Retinal pigment epithelial cell (primary cell): Measurements from ENCODE around the gene DPP3.

ENCODE experiments used
- DNase-seq: peaks from one replicate; pipeline ENCODE4 v3.0.0-alpha.2; 2010; ENCODE audit warnings: low read depth
- H3K4me3 ChIP-seq: 2 replicates; pipeline ENCODE4 v1.5.1; 2011; ENCODE audit warnings: mild to moderate bottlenecking, low read length, control low read depth, moderate library complexity
- TF ChIP-seq, protein P1 (sequence below): conservative IDR thresholded peaks from 2 replicates; pipeline ENCODE4 v1.5.1; 2011; ENCODE audit warnings: low read depth, low read length, control low read depth, inconsistent platforms

The DPP3 gene

DNA sequence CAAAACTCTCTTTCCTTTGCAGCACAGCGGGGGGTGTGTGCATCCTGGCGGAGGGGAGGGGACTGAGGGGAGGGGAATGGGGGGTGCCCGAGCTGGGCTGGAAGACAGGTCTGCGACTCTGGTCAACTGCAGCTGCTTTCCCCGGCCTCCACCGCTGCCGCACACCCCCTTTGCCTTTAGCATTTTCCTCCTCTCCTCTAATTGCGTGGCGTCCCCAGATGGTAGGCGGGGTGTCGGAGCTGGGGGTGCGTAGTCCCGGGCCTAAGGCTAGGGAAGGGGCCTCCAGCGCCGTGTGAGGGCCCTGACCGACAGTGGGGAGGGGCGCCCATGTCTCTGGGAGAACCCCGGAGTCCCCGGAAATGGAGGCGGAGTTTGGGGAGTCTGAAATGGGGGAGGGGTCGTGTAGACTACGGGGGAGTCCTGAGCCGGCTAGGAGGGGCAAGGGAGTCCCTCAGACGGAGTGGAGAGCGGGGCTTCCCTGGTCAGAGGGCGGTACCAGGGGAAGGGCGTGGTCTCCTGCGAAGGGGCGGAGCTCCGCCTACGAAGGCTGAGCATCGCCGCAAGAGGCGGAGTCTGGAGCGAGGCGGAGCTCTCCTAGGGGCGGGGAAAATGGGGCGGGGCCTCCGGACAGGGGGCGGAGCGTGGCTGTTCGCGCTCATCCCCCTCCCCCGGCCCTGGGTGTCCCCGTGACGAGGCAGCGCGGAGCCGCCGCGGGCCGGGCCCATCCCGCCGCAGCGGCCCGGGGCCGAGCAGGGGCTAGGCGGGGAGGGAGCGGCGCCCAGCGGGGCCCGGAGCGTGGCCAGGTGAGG lies 13.8 kb upstream of the DPP3 start, which contains the start of gene PELI3:
Gene PELI3, plus strand, starts transcription at position 681 of the 809 bp plus-strand sequence. CDS start 1,224 bp downstream, outside the sequence.
- peak; percentile 52 for DNase-seq
- TF ChIP-seq, protein P1, sequence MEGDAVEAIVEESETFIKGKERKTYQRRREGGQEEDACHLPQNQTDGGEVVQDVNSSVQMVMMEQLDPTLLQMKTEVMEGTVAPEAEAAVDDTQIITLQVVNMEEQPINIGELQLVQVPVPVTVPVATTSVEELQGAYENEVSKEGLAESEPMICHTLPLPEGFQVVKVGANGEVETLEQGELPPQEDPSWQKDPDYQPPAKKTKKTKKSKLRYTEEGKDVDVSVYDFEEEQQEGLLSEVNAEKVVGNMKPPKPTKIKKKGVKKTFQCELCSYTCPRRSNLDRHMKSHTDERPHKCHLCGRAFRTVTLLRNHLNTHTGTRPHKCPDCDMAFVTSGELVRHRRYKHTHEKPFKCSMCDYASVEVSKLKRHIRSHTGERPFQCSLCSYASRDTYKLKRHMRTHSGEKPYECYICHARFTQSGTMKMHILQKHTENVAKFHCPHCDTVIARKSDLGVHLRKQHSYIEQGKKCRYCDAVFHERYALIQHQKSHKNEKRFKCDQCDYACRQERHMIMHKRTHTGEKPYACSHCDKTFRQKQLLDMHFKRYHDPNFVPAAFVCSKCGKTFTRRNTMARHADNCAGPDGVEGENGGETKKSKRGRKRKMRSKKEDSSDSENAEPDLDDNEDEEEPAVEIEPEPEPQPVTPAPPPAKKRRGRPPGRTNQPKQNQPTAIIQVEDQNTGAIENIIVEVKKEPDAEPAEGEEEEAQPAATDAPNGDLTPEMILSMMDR = no peak
- peak within 1 kb of the TSS; percentile 70 for H3K4me3 ChIP-seq

DNA sequence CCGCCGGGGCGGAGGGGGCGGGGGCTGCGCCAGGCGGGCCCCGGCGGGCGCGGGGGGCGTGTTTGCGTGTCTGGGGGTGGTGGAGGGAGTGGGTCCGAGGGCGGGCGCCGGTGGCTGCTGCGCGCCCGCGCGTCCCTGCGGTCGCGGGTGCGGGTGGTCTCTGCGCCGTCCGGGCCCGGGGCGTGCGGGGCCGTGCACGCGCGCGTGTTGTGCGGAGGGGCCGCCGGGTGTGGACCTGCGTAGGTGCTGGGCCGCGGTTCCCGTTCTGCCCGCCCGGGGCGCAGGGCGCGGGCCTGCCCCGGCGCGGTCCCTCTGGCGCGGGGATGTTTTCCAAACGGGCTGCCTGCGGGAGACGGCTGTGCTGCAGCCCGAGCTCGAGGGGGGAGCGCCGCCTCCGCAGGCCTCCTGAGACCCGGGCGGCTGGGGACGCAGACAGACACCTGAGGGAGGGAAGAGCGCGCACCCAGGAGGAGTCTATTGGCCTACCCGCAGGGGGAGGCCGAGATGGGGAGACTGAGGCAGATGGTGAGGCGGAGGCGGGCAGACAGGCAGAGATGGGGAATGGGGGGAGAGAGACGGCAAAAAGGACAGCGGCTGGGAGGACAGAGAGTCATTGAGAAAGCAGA lies 13.1 kb upstream of the DPP3 start:
- TF ChIP-seq, protein P1 = no peak
- no peak for DNase-seq
- peak overlapping the region; percentile 70 for H3K4me3 ChIP-seq

DNA sequence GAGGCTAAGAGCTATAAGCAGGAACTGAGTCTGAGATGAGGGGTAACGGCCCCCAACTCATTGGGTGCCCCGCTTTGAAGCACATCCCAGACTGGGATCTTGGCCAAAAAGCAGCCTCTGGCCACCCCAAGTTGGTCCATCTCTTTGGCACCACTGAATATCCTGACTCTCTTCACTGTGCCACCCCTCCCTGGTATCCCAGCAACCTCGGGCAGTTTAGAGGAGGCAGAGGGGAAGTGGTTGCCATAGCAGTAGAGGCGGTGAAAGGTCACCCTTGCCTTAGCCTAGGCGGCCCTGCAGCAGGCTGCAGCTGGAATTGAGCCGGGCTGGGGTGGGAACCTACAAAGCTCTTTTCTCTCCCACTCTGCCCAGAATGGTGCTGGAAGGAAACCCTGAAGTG lies 12.5 kb upstream of the DPP3 start:
- no peak for DNase-seq
- TF ChIP-seq, protein P1 = no peak
- peak overlapping the region; percentile 70 for H3K4me3 ChIP-seq

DNA sequence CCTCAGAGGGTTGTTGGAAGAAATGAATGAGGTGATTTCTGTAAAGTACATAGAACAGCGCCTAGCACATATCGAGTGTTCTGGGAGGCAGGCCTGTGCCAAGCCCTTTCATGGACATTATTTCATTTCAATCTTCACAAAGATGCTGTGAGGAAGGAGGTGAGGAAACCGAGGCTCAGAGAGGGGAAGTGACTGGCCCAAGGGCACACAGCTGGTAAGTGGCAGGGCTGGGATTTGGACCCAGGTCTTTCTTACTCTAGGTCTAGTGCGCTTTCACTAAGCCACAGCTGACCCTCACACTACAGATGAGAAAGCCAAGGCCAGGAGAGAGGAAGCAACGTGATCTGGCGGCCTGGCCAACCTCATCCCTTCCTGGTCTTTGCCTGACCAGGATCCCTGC lies 11.5 kb upstream of the DPP3 start:
- TF ChIP-seq, protein P1 = no peak
- H3K4me3 ChIP-seq = no peak overlapping the region
- no peak for DNase-seq

GRCh38 chr11:66469441-66469840 lies 10.8 kb upstream of the DPP3 start:
- H3K4me3 ChIP-seq = no peak overlapping the region
- TF ChIP-seq, protein P1 = no peak
- no peak for DNase-seq

- H3K4me3 ChIP-seq = no peak overlapping the region
- no peak for DNase-seq
- TF ChIP-seq, protein P1 = no peak
Observed at GRCh38 chr11:66470015-66470414, 10.2 kb upstream of the DPP3 start.

DNA sequence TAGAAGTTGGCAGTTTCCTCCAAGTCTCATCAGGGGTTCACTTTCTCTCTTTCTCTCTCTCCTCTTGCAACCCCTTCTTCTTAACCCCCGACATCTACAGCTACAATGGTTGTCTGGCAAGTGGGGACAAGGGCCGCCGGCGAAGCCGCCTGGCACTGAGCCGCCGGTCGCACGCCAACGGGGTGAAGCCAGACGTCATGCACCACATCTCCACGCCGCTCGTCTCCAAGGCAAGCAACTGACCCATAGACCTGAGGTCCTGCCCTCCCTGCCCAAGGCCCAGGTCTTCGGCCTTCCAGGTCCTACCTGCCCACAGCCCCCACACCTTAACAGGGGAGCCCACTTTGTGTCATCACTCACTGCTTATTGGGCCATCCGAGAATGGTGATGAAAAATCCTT lies 9.1 kb upstream of the DPP3 start:
- no peak for DNase-seq
- TF ChIP-seq, protein P1 = no peak
- H3K4me3 ChIP-seq = no peak overlapping the region
